Left forelimb (tissue), 1 donor: ENCODE results near the gene NCAM1.

Experiments
- DNase-seq: peaks from one replicate; pipeline ENCODE4 v3.0.0-alpha.2; 2018; ENCODE audit warnings: low spot score

Gene NCAM1

DNA sequence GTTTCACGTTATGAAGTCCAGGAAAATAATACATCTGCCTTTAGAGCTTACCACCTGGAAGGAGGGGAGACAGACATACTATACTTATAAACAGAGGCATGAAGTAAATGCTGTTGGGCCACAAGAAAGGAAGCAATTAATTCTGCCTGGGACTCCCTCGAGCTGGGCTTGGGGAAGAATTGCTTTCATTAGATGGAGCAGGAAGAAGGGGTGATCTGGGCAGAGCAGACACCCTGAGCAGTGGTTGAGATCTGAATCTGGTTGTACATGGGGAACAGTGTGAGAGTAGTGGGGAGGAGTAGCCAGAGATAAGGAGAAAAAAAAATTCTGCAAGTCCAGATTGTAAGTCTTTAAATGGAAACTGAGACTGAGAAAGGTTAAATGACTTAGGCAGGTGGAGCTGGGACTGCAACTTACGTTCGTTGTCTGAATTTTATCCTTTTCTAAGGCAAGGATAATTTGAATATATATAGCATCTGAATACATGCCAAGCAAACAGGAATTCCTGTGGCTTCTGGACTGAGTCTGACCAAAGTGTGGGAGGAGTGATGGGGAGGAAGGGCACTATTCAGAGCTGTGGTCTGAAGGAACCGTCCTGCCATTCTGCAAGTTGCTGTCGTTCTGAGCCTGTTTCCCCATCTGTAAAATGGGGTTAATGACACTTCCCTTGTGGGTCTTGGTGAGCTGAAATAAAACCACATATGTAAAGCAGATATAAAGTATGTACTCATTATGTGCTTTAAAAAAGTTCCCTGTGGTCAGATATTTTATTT is 7.9 kb downstream of the NCAM1 start:
- no peak for DNase-seq

DNA sequence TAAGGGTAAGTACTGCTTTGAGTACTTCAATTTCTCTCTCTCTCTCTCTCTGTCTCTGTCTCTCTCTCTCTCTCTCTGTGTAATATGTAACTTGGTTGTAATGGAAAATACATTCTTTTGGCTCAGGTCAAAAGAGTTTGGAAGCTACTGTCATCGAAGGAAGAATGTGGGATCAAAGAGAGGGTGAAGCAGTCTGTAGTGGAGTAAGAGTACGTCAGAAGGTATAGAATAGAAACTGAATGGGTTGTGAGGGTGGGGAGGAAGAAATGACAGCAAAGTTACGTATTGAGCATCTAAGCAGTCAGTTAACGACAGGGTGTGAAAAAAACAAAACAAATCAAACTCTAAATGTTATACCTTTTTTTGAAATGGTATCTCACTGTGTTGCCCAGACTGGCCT is 10.0 kb downstream of the NCAM1 start:
- no peak for DNase-seq

DNA sequence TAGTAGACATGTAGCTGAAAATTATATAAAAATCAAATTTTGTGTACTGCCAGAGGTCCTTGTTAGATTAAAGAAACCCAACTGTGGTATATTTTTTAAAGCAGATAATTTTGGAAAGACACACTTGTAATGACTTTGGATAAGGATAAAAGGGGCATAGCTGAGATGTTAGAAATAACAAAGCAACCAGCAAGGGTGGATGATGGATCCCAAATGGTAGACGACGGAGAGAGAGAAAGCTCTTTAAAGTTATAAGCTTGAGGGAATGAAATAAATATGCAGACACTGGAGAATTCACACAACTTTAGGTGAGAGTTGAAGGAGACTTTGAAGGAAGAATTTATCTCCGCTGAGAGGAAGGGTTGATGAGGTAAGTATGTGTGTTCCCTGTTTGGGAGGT is 10.6 kb downstream of the NCAM1 start:
- no peak for DNase-seq

DNA sequence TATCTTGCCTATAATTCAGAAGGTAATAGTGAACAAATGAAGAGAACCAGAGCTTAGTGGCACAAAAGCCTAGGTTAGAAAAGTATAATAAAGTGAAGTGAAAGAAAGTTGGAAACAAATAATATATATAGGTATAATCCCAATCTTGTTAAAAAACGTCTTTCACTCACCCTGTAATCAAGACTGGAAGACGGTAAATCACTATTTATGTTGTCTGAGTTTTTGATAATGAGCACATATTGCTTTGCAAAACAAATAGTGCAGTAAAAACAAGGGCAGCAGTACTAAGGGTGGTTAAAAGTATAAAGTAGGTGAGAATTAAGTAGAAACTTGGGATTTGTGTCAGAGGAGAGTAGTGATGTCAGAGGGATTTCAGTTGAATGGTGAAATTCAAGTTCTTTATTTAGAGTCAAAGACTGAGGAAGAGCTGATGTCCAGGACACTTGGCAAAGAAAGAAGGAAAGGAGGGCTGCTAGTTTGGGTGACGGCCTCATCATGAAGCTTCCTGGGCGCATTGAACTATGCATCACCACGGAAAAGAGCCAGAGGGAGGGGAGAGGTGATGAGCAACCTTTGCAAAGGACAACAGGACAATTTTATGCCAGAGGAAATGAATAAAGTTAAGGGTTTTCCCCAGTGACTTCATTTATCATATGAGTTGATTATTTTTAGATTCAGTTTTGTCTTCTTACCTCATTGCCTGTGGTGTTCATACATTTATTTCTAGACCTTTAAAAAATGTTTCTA is 11.4 kb downstream of the NCAM1 start:
- no peak for DNase-seq

DNA sequence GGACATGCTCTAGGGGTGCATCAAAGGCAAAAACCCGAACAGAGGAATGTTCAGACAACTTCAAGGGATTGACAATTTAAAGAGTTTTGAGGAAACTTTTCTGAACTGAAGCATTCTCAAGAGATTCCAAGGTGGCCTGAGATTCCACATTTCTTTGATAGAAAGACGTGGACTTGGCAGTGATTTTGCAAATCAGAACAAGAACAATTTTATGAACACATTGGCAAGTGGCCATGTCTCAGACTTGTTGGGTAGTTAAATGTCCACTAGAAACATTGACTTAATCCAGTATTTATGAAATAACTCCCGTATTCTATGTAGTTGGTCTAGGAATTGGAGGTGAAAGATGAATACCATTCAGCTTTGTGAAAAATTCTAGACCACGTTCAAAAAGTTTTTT is 13.8 kb downstream of the NCAM1 start:
- DNase-seq, result no peak

DNA sequence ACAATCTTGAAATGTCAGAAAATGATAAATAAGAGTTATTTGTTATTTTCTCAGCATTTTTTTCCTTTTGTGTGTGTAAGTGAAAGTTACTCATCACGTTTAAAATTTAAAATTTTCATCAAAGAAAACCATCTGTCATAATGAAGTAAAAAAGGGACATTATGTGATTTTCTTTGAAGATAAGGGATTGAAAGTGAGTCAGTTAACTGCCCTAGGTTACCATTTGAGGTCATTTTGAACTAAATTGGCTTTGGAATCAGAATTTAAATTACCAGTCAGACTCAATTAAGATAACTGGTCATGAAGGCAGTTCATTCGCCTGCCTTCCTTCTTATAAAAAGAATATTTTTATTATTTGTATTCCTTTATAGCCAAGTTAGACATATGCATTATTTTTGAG is 14.3 kb downstream of the NCAM1 start:
- no peak for DNase-seq

DNA sequence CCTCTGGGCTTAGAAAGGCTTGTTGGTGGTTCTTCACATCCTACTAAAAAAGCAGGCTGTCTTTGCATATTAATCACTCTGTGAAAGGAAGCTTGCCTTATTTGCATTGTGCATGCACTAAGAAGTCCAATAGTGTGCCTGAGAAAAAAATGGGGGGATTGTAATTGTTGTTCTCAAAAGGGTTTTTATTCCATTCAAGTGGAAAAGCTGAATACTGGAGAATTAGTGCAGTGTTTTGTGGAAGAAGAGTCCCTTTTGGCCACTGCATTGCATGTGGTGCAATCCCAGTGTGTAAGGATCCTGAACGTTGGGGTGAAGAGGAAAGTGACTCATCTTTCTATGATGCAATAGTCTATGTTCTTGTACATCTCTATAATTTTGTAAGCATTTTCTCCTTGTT is 16.5 kb downstream of the NCAM1 start:
- no peak for DNase-seq

DNA sequence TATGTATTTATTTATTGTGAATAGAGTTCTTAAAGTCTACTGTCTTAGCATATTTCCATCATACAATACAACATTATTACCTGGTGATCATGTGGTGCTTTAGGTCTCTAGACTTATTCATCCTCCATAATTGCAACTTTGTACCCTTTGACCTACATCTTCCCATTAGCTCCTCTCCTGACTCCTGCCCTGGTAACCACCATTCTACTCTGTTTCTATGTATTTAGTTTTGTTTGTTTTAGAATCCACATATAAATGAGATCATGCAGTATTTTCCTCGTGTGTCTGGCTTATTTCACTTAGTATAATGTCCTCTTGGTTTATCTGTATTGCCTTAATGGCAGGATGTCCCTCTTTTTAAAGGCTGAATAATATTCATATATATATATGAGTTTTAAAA is 22.7 kb downstream of the NCAM1 start:
- DNase-seq, result no peak

DNA sequence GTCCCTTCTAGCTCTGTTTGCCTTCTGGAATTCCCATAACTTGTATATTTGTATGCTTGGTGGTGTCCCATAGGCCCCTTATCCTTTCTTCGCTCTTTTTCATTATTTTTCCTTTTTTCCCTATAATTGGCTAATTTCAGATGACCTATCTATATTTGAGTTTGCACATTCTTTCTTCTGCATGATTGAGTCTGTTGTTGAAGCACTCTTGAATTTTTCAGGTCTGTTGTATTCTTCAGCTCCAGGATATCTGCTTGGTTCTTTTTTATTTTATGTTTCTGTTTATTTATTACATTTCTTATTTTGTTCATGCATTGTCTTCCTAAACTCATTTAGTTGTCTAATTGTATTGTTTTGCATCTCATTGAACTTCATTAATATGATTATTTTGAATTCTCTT is 28.0 kb downstream of the NCAM1 start:
- DNase-seq, result no peak

DNA sequence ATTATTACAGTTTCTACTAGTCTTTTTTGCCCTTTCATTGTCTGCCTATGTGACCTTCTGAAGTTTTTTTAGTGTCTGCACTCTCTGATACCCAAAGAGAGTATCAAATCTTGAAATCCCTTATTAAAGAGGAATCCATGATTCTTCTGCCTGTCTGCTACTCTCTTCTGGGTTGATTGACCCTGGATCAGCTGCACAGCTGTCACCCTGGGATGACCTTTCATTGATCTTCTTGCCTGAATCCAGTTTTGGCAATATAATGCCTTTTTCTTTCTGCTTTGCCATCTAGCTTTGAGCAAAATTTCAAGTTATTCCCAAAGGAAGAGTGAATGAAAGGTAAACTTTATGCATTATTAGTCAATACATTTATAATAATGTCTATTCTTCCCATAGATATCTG is 32.6 kb downstream of the NCAM1 start:
- DNase-seq, result no peak

DNA sequence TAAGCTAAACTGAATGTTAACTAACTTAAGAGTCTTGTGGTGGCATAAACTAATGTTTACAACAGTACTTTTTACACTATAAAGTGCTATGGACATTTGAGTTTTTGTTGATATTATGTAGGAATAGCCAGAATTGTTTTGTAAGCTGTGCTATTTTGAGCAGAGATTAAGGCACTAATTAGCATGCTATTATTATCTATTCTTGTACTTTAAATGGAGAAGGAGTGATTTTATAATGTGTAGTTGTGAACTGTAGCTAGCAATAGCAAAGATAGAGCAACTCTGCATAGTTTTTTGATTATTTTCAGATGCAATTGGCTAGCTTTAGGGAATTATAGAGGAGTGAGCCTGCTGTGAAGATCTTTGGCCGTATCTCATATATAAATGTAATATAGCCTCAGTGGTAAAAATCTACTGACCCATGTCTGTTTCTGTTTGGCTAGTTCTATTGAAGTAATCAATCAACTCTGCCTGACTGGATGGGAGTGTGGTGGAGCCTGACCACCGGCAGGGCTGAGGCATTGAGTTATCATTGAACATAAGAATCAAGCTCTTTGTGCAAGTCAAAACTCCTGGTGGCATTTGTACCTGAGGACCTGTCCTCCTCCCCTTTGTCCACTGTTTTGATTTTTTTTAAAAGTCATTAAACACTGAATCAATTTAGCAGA is 34.3 kb downstream of the NCAM1 start:
- DNase-seq, result no peak

DNA sequence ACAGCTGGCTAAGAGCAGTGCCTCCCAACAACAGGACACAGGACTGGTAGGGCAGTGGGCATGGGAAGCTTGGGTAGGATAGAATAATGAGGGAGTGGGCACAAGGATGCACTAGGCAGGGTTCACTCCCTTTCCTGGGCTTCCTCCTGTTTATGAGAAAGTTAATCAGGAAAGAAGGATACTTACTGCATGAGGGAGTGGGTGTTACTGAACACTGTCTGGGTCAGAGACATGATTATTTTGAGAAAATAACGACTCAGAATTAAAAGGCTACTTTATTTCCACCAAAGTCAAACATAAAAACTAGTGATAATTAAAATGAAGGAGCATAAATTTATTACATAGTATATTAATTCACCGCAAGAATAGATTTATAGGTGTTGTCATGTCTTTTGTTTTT is 35.8 kb downstream of the NCAM1 start:
- no peak for DNase-seq

DNA sequence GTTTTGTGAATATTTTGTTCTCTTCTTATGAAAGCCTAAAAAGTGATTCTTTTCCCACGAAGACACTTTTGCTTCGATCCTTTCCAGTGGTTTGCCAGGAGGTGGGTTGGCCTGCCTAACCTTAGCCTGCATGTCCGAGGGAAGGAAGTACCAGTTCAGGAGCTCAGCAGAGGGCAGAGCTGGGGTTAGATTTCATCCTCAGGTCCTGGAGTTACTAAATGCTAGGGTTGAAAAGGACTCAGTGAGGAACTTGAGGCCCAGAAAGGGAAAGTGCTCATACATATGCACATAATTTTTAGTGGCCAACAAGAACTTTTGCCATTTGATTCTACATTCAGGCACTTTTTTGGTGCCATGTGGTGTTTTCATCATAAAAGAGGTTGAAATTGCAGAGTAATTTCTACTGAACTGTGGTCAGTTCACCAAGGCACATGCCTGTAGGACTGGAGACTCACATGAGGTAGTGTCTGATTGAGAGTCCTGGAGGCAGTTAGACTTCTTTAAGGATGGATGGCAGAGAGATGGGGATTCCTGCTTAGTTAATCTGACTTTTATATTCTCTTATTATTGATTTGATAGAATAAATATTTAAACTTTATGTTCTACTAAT is 36.7 kb downstream of the NCAM1 start:
- DNase-seq, result no peak

DNA sequence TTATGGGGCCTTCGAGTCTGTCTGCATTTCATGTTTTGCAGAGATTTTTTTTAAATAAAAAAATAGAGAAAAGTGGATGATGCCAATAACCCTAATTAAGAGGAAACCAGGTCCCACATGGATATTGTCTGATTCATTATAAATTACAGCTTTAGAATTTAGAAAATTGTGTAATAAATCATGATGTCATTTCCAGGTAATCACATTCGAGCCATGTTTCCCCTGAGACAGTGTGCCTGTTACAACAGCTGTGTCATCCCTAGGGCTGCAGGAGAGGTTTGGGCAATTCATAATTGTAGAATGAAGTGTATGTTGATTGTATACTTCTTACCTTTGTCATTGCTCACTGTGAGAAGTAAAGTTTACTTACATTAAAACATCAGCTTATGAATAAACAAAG is 38.3 kb downstream of the NCAM1 start:
- DNase-seq, result no peak

DNA sequence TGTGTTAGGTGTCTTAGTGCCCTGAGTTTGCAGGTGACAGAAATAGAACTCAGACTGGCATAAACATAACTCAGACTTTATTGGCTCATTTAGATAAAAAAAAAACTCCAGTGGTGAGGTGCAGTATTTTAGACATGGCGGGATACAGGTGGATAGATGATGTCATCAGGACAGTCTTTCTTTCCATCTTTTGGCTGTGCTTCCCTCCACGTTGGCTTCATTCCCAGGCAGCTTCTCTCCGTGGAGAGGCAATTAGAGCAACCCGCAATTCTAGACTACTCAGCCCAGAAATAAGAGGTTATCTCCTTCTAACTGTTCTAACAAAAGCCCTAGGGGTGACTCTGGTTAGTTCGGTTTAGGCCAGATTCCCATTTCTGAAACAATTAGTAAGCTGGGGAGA is 40.5 kb downstream of the NCAM1 start:
- DNase-seq, result no peak

DNA sequence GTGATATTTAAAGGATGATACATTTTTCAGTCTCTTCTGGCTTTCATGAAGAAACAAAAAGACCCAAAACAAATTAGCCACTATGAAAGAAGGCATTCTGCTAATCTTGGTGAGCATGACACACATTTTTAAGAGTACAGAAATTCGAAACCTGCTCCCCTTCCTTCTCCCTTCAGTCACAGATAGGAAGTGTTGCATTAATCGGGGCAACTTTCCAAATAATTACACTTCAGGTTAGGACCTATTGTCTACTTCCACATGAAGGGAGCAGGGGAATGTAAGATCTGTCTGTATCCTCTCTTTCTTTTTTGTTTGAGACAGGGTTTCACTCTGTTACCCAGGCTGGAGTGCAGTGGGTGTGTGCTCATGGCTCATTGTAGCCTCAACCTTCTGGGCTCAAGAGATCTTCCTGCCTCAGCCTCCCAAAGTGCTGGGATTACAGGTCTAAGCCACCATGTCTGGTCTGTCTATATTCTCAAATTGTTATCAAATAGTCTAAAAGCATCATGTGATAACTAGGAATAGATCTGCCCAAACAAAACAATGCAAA is 45.8 kb downstream of the NCAM1 start:
- DNase-seq, result no peak

DNA sequence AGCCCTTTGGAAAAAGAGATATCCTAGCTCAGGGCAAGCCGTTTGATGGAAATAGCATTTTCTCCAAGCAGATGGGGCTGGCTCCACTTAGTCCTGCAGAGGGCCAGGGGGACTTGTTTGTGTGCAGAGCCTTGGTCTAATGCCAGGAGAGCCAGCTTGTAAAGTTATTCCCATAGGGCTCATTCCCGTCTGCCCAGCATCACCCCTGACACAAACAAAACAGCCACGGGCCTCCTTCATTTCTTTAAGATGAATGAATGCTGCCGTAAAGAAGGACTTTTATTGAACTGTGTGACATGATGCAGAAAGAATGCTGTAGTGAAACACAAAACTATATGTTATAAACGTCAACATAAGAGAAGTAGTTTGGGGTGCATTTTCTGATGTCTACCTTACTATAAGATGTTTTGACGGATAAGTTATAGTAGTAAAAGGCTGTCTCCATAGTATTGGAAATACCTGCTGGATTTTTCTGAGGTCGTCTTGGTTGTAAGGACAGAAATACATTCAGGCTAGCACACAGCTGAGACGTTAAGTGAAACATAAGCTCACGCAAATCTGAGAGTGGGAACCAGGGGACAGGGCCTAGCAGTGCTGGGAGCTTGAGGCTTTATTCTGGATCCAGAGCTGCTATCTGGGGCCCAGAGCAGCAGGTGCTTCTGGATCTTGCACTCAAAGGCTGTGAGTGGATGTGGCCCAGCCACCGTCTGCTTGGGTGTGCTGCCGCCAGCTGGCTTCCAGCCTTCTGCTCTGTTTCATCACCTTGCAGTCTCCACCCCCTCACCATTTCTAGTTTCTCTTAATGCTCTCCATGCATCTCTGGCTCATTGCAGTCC is 53.3 kb downstream of the NCAM1 start:
- peak; percentile 74 for DNase-seq

DNA sequence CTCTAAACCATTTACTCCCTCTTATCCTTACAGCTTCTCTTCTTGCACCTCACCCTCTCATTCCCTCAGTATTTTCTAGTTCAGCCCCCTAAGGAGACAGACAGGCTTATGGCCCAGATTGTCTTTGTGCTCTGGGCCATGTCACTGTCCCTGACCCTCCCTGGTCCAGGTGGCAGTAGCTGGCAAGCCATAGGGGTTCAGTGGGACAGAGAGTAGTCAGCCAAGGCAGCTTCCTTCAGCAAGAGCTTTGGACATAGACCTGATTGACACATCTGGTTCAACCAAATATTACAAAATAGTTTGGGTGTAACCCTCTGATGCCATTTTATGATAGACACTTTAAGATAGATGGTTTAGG is 53.9 kb downstream of the NCAM1 start:
- no peak for DNase-seq

DNA sequence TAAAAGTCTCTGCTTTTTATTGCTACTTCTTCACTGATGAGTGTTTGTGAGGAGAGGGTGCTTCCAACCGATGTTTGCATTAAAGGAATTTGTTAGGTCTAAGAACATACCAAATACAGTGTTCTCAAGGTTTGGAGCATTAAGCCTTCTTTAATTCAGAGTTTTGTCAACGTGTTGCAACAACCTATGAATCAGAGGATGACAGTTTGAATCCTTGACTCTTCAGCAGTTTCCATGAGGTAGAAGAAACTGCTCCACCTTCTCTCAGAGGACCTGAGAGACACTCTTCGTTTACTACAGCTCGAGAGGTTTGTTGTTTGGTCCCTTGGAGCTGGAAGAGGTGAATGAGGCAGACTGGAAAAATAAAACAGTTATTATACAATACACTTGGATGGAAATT is 55.7 kb downstream of the NCAM1 start:
- no peak for DNase-seq

DNA sequence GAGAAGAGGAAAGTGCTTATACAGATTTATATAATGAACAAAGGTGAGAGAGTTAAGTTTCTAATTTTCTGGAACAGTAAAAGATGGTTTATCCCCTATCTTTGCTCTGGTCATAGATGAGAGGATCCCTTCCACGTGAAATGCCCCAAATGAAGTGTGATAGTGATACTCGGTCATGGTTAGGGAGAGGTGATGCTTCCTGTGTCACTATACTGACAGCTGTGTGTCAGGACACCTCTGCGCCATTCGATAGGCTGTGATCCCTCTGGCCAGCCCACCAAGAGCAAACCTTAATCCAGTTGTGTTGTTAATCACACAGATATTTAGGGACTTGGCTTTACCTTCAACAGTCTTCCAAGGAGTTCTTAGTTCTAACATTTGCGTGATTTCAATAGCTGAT is 57.7 kb downstream of the NCAM1 start:
- DNase-seq, result no peak

DNA sequence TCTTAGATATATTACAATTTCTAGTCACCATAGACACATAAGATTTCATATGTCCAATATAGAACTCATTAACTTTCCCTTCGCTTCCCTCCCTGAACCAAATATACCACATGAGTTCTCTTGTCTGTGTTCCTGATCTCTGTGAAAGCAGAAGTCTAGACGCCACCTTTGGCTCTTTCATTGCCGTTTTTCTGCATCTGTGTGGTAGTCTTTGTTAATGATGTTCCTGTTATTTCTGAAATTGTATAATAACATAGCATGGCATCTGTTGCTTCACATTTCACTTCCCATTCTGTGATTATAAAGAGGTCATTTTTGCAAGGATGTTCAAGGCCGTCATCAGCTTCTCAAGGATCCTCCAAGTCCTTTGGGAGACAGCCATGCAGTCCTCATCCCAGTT is 58.5 kb downstream of the NCAM1 start:
- DNase-seq, result no peak

DNA sequence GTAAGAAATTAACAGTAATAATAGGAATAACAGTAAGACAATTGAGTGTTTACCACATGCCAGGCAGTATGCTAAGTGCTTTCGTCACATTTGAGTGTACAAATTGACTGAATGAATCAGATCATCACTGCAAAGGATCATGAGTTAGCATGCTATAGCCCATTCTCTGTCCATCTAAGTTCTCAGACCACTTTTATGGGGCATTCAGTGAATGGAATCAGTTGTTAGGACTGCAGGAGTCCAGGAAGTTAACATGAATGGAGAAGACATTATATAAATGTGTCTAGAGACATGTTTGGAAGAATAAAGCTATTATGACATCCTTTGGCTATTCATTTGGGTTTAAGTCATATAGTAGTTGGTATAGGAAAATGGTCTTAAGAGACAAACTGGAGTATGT is 59.9 kb downstream of the NCAM1 start:
- no peak for DNase-seq
